HG03354 (cell line): ENCODE data around the gene WASHC2A.
"Not testable (repeated sequence)": the region's sequence is repeated elsewhere in the genome, so short reads cannot be mapped to it uniquely, and the experiment has no call there.

Experiments used
- ATAC-seq: cut with Tn5 transposase; IDR thresholded peaks from one replicate; pipeline ENCODE4 v1.9.1; 2021; ENCODE audit warnings: mild to moderate bottlenecking; ENCODE audit not compliant: unreplicated experiment, poor library complexity, severe bottlenecking

The WASHC2A gene

GRCh38 chr10:50058727-50059126, 9.0 kb upstream of the WASHC2A start:
- not testable (repeated sequence) for ATAC-seq

- not testable (repeated sequence) for ATAC-seq
Measured at GRCh38 chr10:50059946-50060345, 7.8 kb upstream of the WASHC2A start.

GRCh38 chr10:50061548-50061947, 6.2 kb upstream of the WASHC2A start:
- not testable (repeated sequence) for ATAC-seq

GRCh38 chr10:50063100-50063499, 4.7 kb upstream of the WASHC2A start:
- ATAC-seq: no peak

- not testable (repeated sequence) for ATAC-seq
Measured at GRCh38 chr10:50068352-50068659, 552 bp downstream of the WASHC2A start.

GRCh38 chr10:50075139-50075538, 7.4 kb downstream of the WASHC2A start:
- ATAC-seq: not testable (repeated sequence)

- ATAC-seq: not testable (repeated sequence)
Measured at GRCh38 chr10:50075544-50075943, 7.8 kb downstream of the WASHC2A start.

- ATAC-seq: not testable (repeated sequence)
Measured at GRCh38 chr10:50091304-50091703, 23.6 kb downstream of the WASHC2A start.

GRCh38 chr10:50092928-50093327, 25.2 kb downstream of the WASHC2A start:
- ATAC-seq: not testable (repeated sequence)

- ATAC-seq: not testable (repeated sequence)
Measured at GRCh38 chr10:50094630-50095029, 26.9 kb downstream of the WASHC2A start.

GRCh38 chr10:50095402-50095801, 27.6 kb downstream of the WASHC2A start:
- ATAC-seq: not testable (repeated sequence)

GRCh38 chr10:50096722-50097121, 29.0 kb downstream of the WASHC2A start:
- ATAC-seq: not testable (repeated sequence)

- not testable (repeated sequence) for ATAC-seq
Measured at GRCh38 chr10:50098645-50099044, 30.9 kb downstream of the WASHC2A start.

- not testable (repeated sequence) for ATAC-seq
Measured at GRCh38 chr10:50101139-50101582, 33.4 kb downstream of the WASHC2A start.

- not testable (repeated sequence) for ATAC-seq
Measured at GRCh38 chr10:50101747-50102146, 34.0 kb downstream of the WASHC2A start.

- ATAC-seq: peak; percentile 74
Measured at GRCh38 chr10:50102267-50102666, 34.5 kb downstream of the WASHC2A start.

GRCh38 chr10:50108999-50109698, 41.4 kb downstream of the WASHC2A start:
- not testable (repeated sequence) for ATAC-seq

- not testable (repeated sequence) for ATAC-seq
Measured at GRCh38 chr10:50112419-50113112, 44.8 kb downstream of the WASHC2A start.

GRCh38 chr10:50126765-50127164, 59.0 kb downstream of the WASHC2A start:
- ATAC-seq: not testable (repeated sequence)

GRCh38 chr10:50127770-50128292, 60.1 kb downstream of the WASHC2A start:
- not testable (repeated sequence) for ATAC-seq
